Mucosa of descending colon (tissue), 3 donors: ENCODE results near the gene SEPTIN6. TPM values are rescaled to one million over a fixed set of nuclear protein-coding genes. Genes with fewer than 3 reads are reported as not detected.

Source experiments
- ATAC-seq: fragments of 200-7000 bp; cut with Tn5 transposase; one replicate; pipeline ENCODE4 v1.9.1; 2020; ENCODE audit warnings: mild to moderate bottlenecking, moderate library complexity
- DNase-seq, 3 donors: peaks; one replicate each; pipeline ENCODE4 v3.0.0-alpha.2; 2020
- H3K36me3 ChIP-seq: fragments of 200-600 bp; one replicate; pipeline ENCODE4 v1.8.0; 2021; ENCODE audit warnings: low read depth, mild to moderate bottlenecking
- H3K4me1 ChIP-seq: fragments of 200-600 bp; one replicate; pipeline ENCODE4 v1.8.0; 2021; ENCODE audit warnings: low read depth, mild to moderate bottlenecking
- H3K4me3 ChIP-seq: fragments of 200-600 bp; one replicate; pipeline ENCODE4 v1.8.0; 2021; ENCODE audit warnings: mild to moderate bottlenecking
- H3K9me3 ChIP-seq: fragments of 200-600 bp; one replicate; pipeline ENCODE4 v1.8.0; 2021; ENCODE audit warnings: mild to moderate bottlenecking
- CTCF ChIP-seq: fragments of 200-600 bp; IDR thresholded peaks from one replicate; pipeline ENCODE4 v1.8.0; 2022; ENCODE audit warnings: antibody characterized with exemption, mild to moderate bottlenecking
- intact Hi-C, 2 donors: fragments of 100-400 bp; cut with DNase I in 1 of 2; cut with micrococcal nuclease in 1 of 2; formaldehyde crosslinking; loops; one replicate each; pipeline versions ENCODE4 v1.11.0 to v1.11.1; 2022; cut with DNase I, micrococcal nuclease
- total RNA-seq, 3 donors: library from RNA; stranded (reverse); fragmentation: NEBNext Ultra II Directional in 2 of 3; extraction: Animal tissue kit (Norgen Biotek cat#: 25700) in 2 of 3; gene quantifications; one replicate each; pipeline versions ENCODE4 v1.2.1 to v1.2.4, GENCODE V29; 2021 to 2023
- donor health status: DM: no; HTN: no; CAD: no; lungs with moderate emphysema.
- donor health status: DM: no; HTN: no; CAD: no.
- donor health status: DM: no; HTN: yes; CAD: no.

SEPTIN6 gene
- total RNA-seq, 3 donors from 2014 or later, result 10.6 to 58.1 (median 14.5) TPM

- intact Hi-C loops, result no loop called here
- H3K4me1 ChIP-seq, result no peaks in the 10 kb centered on the region
- DNase-seq (no peak), ATAC-seq (peak; percentile 57)
- no peaks in the 10 kb centered on the region for H3K36me3 ChIP-seq
- no peaks in the 10 kb centered on the region for H3K9me3 ChIP-seq
- TF ChIP-seq CTCF, result no peak
- H3K4me3 ChIP-seq, result no peak overlapping the region
Observed at GRCh38 chrX:119682019-119682989, 10.7 kb downstream of the SEPTIN6 start.

- H3K4me1 ChIP-seq, result no peaks in the 10 kb centered on the region
- H3K4me3 ChIP-seq, result no peak overlapping the region
- DNase-seq (no peak), ATAC-seq (peak; percentile 8)
- intact Hi-C loops, result no loop called here
- no peaks in the 10 kb centered on the region for H3K36me3 ChIP-seq
- TF ChIP-seq CTCF, result no peak
- no peaks in the 10 kb centered on the region for H3K9me3 ChIP-seq
Observed at GRCh38 chrX:119677654-119677981, 15.3 kb downstream of the SEPTIN6 start.

- intact Hi-C loops, result no loop called here
- Histone ChIP-seq H3K4me1 (no peaks in the 10 kb centered on the region), H3K4me3 (no peak overlapping the region), H3K9me3 (no peaks in the 10 kb centered on the region), H3K36me3 (no peaks in the 10 kb centered on the region)
- DNase-seq (no peak), ATAC-seq (peak; percentile 17)
- no peak for TF ChIP-seq CTCF
Observed at GRCh38 chrX:119676949-119677653, 15.9 kb downstream of the SEPTIN6 start.

GRCh38 chrX:119673336-119673735 is 19.6 kb downstream of the SEPTIN6 start:
- intact Hi-C loops, result no loop called here
- Histone ChIP-seq H3K4me1 (no peaks in the 10 kb centered on the region), H3K4me3 (no peak overlapping the region), H3K9me3 (no peaks in the 10 kb centered on the region), H3K36me3 (no peaks in the 10 kb centered on the region)
- TF ChIP-seq CTCF, result no peak
- ATAC-seq (no peak), DNase-seq (no peak)

GRCh38 chrX:119672426-119672825 is 20.5 kb downstream of the SEPTIN6 start:
- Histone ChIP-seq H3K4me1 (no peaks in the 10 kb centered on the region), H3K4me3 (no peak overlapping the region), H3K36me3 (no peaks in the 10 kb centered on the region), H3K9me3 (no peaks in the 10 kb centered on the region)
- no peak for DNase-seq
- TF ChIP-seq CTCF, result no peak
- ATAC-seq, result peak; percentile 41
- intact Hi-C loops, result no loop called here
